Endodermal cell (in vitro differentiated cells): ENCODE results near the gene GSTA4. TPM values are rescaled to one million over a fixed set of nuclear protein-coding genes. Genes with fewer than 3 reads are reported as not detected.

Source experiments
- DNase-seq: peaks from one replicate; pipeline ENCODE4 v3.0.0-alpha.2; 2017
- H3K27ac ChIP-seq: 2 replicates; pipeline ENCODE4 v1.5.1; 2013; ENCODE audit warnings: mild to moderate bottlenecking, low read depth, low read length, moderate library complexity
- H3K27me3 ChIP-seq: 2 replicates; pipeline ENCODE4 v1.6.1; 2013; ENCODE audit warnings: mild to moderate bottlenecking, low read length, moderate library complexity; ENCODE audit not compliant: insufficient read depth, control insufficient read depth, poor library complexity, severe bottlenecking
- H3K36me3 ChIP-seq: 2 replicates; pipeline ENCODE4 v1.7.0; 2013; ENCODE audit warnings: mild to moderate bottlenecking, low read length, moderate library complexity; ENCODE audit not compliant: control insufficient read depth, insufficient read depth
- H3K4me1 ChIP-seq: one replicate; pipeline ENCODE4 v1.7.0; 2013; ENCODE audit warnings: low read length; ENCODE audit not compliant: control insufficient read depth, insufficient read depth
- H3K4me3 ChIP-seq: 2 replicates; pipeline ENCODE4 v1.5.1; 2013; ENCODE audit warnings: mild to moderate bottlenecking, low read length, moderate library complexity
- H3K9ac ChIP-seq: 2 replicates; pipeline ENCODE4 v1.6.1; 2013; ENCODE audit warnings: mild to moderate bottlenecking, low read length, moderate library complexity; ENCODE audit not compliant: poor library complexity, severe bottlenecking; ENCODE audit errors: extremely low read depth
- H3K9me3 ChIP-seq: 2 replicates; pipeline ENCODE4 v1.6.1; 2013; ENCODE audit warnings: mild to moderate bottlenecking, low read length, moderate library complexity; ENCODE audit not compliant: control insufficient read depth
- H3K27ac Mint-ChIP-seq: 2 replicates; pipeline ENCODE4 v1.8.0; 2020; ENCODE audit warnings: mixed read lengths
- H3K27me3 Mint-ChIP-seq: 2 replicates; pipeline ENCODE4 v1.8.0; 2021; ENCODE audit warnings: mild to moderate bottlenecking, mixed read lengths; ENCODE audit not compliant: insufficient read depth
- H3K36me3 Mint-ChIP-seq: 2 replicates; pipeline ENCODE4 v1.8.0; 2020; ENCODE audit warnings: low read depth, mixed read lengths
- H3K4me1 Mint-ChIP-seq: 2 replicates; pipeline ENCODE4 v1.8.0; 2020; ENCODE audit warnings: mixed read lengths
- H3K4me3 Mint-ChIP-seq: 2 replicates; pipeline ENCODE4 v1.8.0; 2020; ENCODE audit warnings: mild to moderate bottlenecking, moderate library complexity, mixed read lengths
- H3K9me3 Mint-ChIP-seq: 2 replicates; pipeline ENCODE4 v1.8.0; 2020; ENCODE audit warnings: mild to moderate bottlenecking, mixed read lengths
- WGBS, 2 experiments: methylation state at CpG; one replicate each; pipeline versions ENCODE4 v1.1.5 to v1.1.7; 2013; ENCODE audit warnings: missing lambda C conversion rate in 2 of 2, mixed read lengths in 1 of 2; ENCODE audit not compliant: insufficient coverage in 1 of 2, insufficient read length in 1 of 2; 5-methylcytosine and 5-hydroxymethylcytosine counted together
- total RNA-seq, 2 donors: library from RNA; stranded (reverse); fragmentation: NEBNext Ultra II Directional in 1 of 2; extraction: Animal tissue kit (Norgen Biotek cat#: 25700) in 1 of 2; gene quantifications; 2 replicates in 1 of 2; 3 replicates in 1 of 2; pipeline ENCODE4 v1.2.1, GENCODE V29; 2021
- TF ChIP-seq, protein P1 (sequence below): fragments of 200-600 bp; sonication (generic); conservative IDR thresholded peaks from 2 replicates; pipeline ENCODE4 v1.5.0; 2021; ENCODE audit warnings: antibody characterized with exemption, mild to moderate bottlenecking

GSTA4 gene
- total RNA-seq, 2 donors from 2014 or later, result 22.0 to 36.1 TPM

DNA sequence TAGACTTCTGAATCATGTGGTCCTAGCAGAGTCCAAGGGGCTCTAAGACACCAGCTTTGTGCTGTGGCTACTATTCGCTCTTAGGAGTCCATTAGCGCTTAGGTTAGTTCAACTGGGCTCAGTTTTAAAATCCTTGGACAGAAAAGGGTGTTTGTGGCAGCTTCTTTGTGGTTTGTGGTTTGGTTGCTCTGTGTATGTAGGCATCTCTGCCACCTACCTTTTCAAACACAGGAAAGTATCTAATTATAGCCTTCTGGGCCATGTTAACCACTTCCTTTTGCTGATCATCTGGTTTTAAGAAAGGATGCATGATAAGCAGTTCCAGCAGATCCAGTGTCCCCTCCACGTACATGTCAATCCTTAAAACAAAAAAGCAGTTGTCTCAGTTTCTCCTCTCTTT is 10.8 kb downstream of the GSTA4 start:
- Mint-ChIP-seq H3K36me3 (peaks cover 33% of the 10 kb centered on the region), H3K27ac (no peak overlapping the region), H3K4me3 (no peak overlapping the region), H3K9me3 (no peaks in the 10 kb centered on the region), H3K27me3 (no peaks in the 10 kb centered on the region), H3K4me1 (peaks cover 8% of the 10 kb centered on the region)
- WGBS, 2 experiments, result 92 to 96% methylated on average over 3 of the region's 3 CpGs
- no peaks in the 10 kb centered on the region for H3K27me3 ChIP-seq
- H3K27ac ChIP-seq, result no peak overlapping the region
- TF ChIP-seq, protein P1, sequence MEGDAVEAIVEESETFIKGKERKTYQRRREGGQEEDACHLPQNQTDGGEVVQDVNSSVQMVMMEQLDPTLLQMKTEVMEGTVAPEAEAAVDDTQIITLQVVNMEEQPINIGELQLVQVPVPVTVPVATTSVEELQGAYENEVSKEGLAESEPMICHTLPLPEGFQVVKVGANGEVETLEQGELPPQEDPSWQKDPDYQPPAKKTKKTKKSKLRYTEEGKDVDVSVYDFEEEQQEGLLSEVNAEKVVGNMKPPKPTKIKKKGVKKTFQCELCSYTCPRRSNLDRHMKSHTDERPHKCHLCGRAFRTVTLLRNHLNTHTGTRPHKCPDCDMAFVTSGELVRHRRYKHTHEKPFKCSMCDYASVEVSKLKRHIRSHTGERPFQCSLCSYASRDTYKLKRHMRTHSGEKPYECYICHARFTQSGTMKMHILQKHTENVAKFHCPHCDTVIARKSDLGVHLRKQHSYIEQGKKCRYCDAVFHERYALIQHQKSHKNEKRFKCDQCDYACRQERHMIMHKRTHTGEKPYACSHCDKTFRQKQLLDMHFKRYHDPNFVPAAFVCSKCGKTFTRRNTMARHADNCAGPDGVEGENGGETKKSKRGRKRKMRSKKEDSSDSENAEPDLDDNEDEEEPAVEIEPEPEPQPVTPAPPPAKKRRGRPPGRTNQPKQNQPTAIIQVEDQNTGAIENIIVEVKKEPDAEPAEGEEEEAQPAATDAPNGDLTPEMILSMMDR, result no peak
- H3K36me3 ChIP-seq, result no peaks in the 10 kb centered on the region
- H3K9me3 ChIP-seq, result no peaks in the 10 kb centered on the region
- DNase-seq, result no peak
- H3K9ac ChIP-seq, result no peak overlapping the region
- H3K4me1 ChIP-seq, result peaks cover under 1% of the 10 kb centered on the region
- H3K4me3 ChIP-seq, result no peak overlapping the region

DNA sequence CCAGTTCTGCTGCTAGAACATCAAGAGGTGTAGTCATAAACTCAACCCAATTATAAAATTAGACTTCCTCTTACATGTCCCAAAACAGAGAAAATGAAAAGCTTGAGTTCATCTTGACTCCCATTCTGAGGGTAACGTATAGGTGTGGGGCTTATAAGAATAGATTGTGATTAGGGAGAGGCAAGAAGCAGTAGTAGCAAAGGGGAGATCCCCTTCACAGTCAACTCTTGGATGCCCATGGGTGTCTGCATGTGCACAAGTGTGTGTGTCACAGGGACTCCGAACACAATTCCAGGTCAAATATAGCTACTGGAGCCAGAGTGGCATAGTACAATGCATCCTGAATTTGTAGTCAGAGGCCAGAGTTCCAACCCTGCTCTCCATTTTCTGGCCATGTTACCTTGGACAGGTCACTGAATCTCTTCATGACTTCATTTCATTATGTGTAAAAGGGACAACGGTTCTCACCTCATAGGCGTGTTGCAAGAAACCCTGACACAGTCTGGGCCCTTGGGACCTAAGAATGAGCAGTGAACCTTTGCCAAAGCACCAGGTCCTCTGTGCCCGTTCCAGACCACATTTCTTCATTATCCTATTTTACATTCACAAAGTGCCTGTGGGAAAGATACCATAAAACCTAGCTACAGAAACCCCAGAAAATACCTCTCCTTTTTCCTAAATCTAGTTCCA is 11.8 kb downstream of the GSTA4 start:
- no peaks in the 10 kb centered on the region for H3K27me3 ChIP-seq
- H3K27me3 Mint-ChIP-seq, result no peaks in the 10 kb centered on the region
- no peak overlapping the region for H3K4me3 Mint-ChIP-seq
- H3K9me3 ChIP-seq, result no peaks in the 10 kb centered on the region
- H3K36me3 ChIP-seq, result no peaks in the 10 kb centered on the region
- no peaks in the 10 kb centered on the region for H3K9me3 Mint-ChIP-seq
- DNase-seq, result no peak
- no peak overlapping the region for H3K4me3 ChIP-seq
- no peak overlapping the region for H3K27ac Mint-ChIP-seq
- TF ChIP-seq, protein P1, result no peak
- H3K36me3 Mint-ChIP-seq, result peaks cover 32% of the 10 kb centered on the region
- peaks cover 3% of the 10 kb centered on the region for H3K4me1 Mint-ChIP-seq
- WGBS, 2 experiments, result 90 to 97% methylated on average over 5 of the region's 5 CpGs
- no peak overlapping the region for H3K9ac ChIP-seq
- H3K27ac ChIP-seq, result no peak overlapping the region
- peaks cover 3% of the 10 kb centered on the region for H3K4me1 ChIP-seq

DNA sequence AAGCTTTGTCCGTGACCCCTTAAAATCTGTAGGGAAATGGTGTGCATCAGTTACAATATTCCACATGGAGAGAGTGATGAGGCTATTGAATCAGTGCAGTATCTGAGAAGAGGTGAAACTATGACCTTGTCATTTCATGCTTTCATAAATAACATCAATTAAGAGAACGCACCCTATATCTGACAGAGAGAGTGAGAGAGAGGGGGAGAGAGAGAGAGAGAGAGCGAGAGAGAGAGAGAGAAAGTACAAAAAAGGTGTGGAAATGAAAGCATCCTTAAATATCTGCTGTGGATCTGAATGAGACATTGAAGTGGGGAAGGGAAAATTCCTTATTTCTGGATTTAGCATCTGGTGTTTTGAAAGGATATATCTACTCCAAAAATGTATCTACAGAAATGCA is 12.4 kb downstream of the GSTA4 start:
- H3K9ac ChIP-seq, result no peak overlapping the region
- H3K9me3 ChIP-seq, result no peaks in the 10 kb centered on the region
- H3K4me1 ChIP-seq, result peaks cover 3% of the 10 kb centered on the region
- H3K27me3 ChIP-seq, result no peaks in the 10 kb centered on the region
- Mint-ChIP-seq H3K4me1 (no peaks in the 10 kb centered on the region), H3K9me3 (no peaks in the 10 kb centered on the region), H3K36me3 (peaks cover 33% of the 10 kb centered on the region), H3K4me3 (no peak overlapping the region), H3K27ac (no peak overlapping the region), H3K27me3 (no peaks in the 10 kb centered on the region)
- H3K36me3 ChIP-seq, result no peaks in the 10 kb centered on the region
- TF ChIP-seq, protein P1, result no peak
- DNase-seq, result no peak
- WGBS, 2 experiments, result 93 to 100% methylated on average over 2 to 3 of the region's 3 CpGs
- H3K27ac ChIP-seq, result no peak overlapping the region
- H3K4me3 ChIP-seq, result no peak overlapping the region
